GM18867 (cell line): ENCODE results near the gene HLA-DQB2.
"Not testable (repeated sequence)": the region's sequence is repeated elsewhere in the genome, so short reads cannot be mapped to it uniquely, and the experiment has no call there.

Experiments used
- ATAC-seq: cut with Tn5 transposase; IDR thresholded peaks from one replicate; pipeline ENCODE4 v1.9.1; 2021; ENCODE audit warnings: mild to moderate bottlenecking, moderate library complexity; ENCODE audit not compliant: unreplicated experiment

Gene HLA-DQB2

DNA sequence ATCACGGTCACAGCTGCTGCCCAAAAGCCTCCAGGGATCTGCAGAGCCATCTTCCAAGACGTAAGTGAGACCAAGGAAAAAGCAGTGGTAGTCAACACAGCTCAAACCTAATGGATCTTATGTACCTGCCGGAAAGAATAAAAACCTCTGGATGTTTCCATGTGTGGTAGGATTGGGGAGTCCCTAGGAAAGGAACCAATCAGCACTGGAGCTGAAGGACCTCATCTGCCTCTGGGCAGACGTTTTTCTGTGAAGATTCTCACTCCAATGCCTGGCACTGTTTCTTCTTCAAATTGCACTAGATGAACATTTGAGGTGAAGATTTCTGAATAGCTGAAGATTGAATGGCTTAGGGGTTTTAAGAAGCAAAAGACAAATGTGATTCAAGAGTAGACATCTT is at the start of gene HLA-DQB2:
HLA-DQB2 (minus strand) TSS at position 112 of the 400 bp plus-strand sequence; CDS start at position 50, 62 bp downstream.
- no peak for ATAC-seq

DNA sequence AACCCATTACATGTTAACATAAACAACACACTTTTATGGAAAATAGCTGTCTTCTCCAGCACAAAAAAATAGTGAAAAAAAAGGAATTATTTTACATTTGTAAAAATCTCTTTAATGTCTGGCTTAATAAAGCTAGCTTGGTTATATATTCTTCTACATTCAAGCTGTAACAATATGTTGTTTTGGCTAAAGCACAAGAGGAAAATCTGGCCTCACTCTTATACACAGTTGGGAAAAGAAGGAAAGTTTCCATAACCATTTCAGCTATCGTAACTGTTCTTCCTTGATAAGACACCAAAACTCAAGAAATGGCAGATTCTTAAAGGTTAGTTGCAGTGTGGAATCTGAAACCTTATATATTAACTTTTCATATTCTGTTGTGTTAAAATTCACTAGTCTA is 45.8 kb upstream of the HLA-DQB2 start:
- ATAC-seq, result no peak

DNA sequence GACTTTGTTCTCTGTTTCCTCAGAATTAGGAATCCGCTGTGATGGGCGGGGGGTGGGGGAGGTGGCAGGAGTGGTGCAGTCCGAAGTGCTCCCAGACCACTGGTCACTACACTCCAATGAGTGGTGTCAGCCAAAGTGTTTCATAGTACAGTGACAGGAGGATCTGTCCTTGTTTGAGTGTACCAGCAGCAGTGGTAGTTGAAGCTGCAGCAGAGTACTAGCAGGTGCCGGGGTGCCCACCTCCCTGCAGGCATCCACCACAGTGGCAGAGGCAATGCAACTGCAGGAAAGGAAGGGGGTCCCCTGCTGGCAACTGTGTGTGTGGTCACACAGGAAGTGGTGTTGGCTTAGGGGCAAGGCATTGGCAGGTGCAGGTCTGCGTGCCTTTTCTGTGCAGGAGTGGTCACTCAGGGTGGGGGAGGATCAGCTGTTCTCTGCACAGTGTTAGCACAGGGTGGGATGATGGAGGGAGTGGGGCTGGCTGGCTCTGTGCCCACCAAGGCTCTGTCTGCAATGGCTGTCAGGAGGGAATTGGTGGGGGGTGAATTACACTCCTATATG is 43.8 kb upstream of the HLA-DQB2 start:
- ATAC-seq, result no peak

DNA sequence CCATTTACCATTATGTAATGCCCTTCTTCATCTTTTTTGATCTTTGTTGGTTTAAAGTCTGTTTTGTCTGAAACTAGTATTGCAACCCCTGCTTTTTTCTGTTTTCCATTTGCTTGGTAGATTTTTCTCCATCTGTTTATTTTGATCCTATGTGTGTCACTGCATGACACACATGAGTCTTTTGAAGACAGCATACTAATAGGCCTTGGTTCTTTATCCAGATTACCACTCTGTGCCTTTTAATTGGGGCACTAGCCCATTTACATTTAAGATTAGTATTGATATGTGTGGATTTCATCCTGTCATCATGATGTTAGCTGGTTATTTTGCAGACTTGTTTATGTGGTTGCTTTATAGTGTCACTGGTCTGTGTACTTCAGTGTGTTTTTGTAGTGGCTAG is 42.1 kb upstream of the HLA-DQB2 start:
- not testable (repeated sequence) for ATAC-seq

DNA sequence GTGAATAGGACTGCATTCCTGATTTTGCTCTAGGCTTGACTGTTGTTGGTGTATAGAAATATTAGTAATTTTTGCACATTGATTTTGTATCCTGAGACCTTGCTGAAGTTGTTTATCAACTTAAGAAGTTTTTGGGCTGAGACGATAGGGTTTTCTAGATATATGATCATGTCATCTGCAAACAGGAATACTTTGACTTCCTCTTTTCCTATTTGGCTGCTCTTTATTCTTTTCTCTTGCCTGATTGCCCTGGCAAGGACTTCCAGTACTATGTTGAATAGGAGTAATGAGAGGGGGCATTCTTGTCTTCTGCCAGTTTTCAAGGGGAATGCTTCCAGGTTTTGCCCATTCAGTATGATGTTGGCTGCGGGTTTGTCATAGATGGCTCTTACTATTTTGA is 40.1 kb upstream of the HLA-DQB2 start:
- no peak for ATAC-seq

DNA sequence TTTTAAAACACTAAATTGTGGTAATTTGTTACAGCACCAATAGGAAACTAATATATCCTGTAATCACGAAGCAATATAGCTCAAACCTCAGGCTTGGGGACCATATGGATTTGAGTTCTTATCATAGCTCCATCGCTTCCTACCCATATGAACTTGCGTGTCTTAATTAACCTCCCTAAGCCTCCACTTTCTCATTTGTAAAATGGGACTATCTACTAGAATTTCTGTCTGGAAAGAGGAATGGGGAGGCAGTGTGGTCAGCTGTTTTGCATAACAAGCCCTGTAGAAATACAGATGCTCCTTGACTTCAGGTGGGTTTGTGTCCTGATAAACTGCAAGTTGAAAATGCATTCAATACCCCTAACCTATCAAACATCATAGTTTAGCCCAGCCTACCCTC is 36.4 kb upstream of the HLA-DQB2 start:
- ATAC-seq, result no peak

DNA sequence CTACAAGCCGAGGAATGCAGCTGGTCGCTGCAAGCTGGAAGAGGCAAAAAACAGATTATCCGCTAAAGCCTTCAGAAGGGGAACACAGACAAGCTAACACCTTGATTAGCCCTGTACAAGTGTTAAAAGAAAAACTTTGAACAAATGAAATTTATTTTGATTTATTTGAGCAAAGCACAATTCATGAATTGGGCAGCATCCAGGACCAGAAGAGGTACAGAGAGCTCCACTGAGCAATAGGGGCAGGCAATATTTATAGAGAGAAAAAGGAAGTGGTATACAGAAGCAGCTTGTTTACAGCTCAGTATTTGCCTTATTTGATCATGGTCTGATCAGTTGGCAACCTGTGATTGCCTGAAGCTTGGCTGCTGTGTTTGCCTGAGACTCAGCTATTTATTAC is 35.8 kb upstream of the HLA-DQB2 start:
- no peak for ATAC-seq

DNA sequence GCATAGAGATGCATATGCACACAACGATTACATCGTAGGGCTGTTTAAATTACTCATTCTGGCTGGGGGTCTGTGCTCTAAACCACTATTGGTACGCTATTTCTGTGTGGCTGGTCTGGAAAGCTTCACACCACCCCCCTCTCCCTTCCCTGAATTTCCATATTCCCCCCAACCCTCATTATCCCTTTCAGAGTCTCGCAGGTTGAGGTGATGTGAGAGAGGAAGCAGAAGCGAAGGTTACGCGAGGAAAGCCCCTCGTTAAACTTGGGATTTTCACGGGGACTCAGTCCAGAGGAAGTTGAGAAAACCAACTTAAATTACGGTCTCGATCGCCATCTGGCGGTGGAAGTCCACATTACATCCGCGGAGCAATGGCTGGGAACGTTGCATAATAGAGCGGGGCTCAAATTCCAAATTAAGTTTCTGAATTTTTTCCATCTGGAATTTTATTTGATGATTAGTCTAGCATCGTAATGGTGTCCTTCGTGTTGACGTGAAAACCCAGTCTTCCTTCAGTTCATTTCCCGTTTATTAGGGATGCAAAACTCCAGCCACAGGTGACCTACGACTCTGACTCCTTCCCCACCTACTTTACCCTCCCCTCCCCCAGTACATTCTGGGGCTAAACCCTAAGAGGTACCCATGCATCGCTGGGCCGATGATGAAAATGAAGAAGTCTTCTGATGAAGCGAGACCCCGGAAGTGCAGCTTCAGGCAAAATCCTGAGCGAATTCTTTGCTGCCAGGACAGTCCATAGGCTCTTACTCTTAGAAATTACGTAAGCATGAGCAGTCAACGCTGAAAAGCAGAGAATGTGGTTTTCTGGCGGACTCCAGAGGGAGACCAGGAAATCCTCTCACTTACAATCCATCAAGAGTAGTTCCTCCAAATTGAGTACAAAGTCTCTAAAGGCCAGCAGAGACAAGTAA is 33.8 kb upstream of the HLA-DQB2 start:
- ATAC-seq, result no peak

DNA sequence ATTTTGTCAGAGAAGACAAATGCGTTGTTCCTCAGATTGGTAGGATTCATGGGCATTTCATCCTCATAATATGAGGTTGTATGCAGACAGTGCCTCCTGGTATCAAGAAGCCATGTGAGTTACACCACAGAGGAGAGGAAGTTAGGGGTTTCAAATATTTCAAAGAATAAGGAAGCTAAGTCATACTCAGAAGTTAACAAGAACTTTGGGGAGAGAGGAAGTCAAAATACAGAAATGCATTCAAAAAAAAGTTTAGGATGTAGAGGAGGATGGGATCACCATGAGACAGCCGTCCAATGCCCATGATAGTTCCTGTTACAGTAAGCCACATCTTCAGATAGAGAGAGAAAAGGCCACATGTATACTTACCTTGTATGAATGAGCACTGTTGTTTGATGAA is 31.2 kb upstream of the HLA-DQB2 start:
- ATAC-seq, result no peak

DNA sequence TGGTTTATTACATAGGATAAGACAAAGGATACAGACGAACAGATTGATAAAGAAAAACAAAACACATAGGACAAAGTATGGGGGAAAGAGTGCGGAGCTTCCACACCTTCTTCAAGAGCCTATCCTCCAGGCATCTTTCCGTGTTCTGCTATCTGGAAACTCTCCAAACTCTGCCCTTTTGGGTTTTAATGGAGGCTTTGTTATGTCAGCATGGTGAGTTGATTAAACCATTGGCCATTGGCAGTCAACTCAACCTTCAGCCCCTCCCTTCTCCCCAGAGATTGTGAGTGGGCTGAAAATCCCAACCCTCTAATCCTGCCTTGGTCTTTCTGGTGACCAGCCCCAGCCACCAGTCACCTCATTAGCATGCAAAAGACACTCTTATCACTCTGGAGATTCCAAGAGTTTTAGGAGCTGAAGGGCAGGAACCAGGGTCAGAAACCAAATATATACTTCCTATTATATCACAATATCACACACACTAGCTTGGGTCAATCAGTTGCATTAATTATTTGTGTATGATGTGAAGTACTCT is 29.6 kb upstream of the HLA-DQB2 start:
- no peak for ATAC-seq

DNA sequence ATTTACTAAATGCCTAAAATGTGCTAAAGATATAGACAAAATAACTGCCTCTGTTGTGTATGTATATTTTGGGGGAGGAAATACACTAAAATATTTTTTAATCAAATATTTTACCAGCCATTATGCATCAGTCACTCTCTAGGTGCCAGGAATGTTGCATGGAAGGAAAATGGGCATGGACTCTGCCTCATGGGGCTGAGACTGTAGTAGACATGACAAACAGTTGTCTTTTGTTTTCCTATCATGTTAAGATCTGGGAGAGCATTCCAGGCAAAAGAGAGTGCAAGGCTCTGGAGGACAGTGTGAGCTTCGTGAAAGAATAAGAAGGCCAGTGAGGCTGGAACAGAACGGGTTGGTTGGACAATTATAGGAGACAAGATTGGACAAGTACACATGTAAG is 27.0 kb upstream of the HLA-DQB2 start:
- ATAC-seq, result no peak

DNA sequence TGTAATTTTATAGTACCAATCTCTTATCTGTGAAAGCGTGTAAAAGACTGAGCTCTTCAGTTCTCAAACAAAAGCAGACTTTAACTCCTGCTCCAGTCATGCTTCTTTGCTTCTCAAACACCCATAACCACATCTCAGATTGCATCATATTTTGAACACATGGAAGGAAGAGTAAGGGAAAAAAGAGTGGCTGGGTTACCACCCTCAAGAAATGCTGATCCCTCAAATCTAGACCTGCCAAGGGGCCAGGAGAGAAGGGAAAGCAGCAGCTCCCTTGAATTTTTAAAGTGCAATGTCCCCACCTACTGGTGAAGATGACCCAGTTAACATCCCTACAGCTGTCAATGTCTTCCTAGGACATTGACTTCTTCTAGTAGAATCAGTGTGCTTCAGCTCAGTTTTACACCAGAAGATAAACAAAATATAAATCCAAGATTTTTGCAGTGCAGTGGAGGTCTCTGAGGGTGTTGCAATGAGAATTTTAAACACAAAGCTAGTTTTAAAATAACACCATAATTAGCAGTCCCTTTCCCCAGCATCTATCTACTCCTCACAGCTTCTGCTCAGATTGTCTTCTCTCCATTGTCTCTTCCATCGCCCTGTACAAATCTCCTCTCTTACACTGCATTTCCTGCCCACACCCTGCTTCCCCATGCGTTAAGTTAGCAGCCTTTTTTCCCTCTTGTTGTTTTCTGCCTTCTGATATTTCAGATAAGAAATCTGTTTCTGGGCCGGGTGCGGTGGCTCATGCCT is 22.6 kb upstream of the HLA-DQB2 start:
- ATAC-seq, result no peak

DNA sequence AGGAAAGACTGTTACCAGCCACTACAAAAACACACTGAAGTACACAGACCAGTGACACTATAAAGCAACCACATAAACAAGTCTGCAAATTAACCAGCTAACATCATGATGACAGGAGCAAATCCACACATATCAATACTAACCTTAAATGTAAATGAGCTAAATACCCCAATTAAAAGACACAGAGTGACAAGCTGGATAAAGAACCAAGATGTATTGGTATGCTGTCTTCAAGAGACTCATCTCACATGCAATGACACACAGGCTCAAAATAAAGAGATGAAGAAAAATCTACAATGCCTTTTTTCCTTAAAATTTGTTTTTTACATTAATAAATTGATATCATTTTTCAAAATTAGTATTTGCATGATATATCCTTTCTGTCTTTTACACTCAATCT is 19.6 kb upstream of the HLA-DQB2 start:
- not testable (repeated sequence) for ATAC-seq

DNA sequence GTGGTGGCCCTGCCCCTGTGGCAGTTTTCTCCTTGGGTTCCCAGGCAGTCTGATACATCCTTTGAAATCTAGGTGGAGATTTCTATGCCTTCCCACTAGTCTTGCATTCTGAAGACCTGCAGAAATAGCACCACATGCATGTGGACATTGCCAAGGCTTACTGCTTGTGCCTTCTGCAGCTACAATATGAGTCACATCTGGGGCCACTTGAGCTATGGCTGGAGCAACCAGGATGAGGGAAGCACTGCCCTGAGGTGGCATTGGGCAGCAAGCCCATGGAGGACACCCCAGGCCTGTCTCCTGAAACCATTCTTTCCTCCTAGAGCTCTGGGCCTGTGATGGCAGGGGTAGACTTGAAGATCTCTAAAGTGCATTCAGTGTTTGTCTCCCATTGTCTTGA is 15.7 kb upstream of the HLA-DQB2 start:
- ATAC-seq, result no peak

DNA sequence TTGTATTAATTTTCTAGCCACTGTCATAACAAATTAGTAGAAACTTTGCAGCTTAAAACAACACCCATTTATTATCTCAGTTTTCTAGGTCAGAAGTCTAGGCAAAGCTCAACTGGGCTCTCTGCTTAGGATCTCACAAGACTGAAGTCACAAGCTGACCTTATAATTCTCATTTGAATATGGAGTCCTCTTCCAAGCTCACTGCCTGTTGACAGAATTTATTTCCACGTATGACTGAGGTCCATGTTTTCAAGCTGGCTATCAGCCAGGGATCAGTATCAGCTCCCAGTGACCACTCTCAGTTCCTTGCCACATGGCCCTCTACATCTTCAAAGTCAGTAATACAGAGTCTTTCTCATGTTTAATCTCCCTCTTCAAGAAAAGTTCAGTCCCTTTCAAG is 11.7 kb upstream of the HLA-DQB2 start:
- ATAC-seq, result no peak

DNA sequence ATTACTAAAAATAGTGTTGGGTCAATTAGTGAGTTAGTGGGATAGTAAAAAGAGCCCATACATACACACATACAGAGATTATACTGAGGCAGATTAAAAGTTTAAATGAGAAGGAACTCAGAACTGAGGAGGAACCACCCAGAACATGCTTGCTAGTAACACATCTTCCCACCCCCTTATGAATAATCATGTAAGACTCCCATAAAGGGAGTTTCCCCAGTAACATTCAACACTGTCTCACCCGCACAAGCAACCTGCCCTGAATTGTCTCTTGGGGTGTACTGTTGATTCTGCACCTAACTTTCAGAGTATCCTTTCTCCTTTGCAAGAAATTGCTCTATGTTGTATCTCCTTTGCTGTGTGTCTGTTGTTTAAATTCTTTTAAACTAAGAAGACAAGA is 11.1 kb upstream of the HLA-DQB2 start:
- no peak for ATAC-seq

DNA sequence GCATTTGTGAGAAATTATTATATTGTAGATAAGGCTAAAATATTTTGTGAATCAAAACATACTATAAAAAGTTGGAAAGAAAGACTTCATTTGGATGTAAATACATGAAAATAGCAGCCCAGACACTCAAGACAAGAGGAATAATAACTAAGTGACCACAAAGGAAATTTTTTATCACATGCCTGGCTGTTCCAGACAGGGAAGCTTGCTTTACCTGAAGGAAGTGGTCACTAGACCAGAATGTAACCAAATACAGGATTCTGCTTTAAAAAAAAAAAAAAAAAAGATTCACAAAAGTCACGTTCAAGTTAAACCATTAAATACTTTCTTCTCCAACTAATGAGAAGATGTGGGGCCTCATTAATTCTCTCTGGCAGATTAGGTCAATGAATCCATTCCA is 9.3 kb upstream of the HLA-DQB2 start:
- no peak for ATAC-seq

DNA sequence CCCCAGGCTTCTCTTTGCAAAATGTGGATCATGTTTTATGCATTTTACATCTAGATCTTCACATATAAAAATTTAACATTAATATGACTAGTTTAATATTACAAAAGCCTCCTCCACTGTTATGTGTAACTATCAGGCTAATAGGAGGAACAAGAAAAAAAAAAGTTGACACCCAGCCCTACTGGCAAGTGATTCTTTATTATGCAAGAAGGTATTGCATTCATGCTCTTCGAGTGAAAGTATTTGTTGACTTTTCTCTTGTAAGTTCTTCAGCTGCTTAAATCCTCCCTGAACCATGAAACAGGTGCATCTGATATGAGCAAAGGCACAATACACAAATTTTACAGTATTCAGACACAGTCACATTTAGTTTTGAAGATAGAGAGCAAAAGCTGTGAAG is 716 bp upstream of the HLA-DQB2 start:
- ATAC-seq, result no peak

DNA sequence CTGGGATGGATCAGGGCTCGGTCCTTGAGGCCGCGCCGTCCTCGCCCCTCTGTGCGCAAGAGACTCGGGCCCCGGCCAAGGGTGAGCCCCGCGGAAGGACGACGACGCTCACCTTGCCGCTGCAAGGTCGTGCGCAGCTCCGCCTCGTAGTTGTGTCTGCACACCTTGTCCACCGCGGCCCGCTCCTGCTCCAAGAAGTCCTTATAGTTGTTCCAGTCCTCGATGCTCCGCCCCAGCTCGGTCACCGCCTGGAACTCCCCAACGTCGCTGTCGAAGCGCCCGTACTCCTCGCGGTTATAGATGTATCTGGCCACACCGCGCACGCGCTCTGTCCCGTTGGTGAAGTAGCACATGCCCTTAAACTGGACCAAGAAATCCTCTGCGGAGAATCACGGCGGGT is 1.8 kb downstream of the HLA-DQB2 start:
- ATAC-seq, result no peak

DNA sequence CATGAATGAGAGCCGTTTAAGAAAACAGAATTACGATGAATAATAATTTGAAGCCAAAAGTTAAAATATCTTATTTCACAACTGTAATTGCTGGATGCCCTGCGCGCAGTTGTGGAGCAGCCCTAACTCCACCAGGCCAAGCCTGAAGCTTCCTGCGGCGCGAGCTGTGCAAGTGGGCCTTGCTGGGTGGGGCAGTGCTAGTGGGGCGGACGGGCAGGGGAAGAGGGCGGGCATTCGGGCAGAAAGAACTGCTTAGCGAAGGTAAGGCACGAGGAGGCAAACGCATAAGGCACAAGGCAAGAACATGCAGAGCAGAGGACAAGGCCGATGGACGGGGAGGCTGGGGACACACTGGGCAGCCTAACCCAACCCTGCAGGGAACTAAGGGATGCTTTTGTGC is 2.3 kb downstream of the HLA-DQB2 start:
- no peak for ATAC-seq

DNA sequence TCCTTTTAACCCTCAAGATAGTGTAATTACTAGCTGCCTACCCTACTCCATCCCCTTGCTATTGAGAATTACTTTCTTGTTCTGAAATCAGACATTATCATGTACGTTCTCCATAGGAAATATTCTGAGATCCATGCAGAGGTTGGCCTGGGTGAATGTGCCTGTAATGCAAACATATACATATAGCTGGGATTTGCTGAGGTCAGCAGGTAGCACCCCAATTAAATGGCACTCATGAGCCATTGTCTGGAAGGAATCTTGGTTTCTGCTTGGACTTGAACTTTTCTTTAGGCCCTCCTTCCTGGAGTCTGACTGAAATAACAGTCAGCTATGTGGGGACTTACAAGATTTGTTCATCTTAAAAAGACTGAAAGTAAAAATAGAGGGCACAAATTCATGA is 3.7 kb downstream of the HLA-DQB2 start:
- ATAC-seq, result no peak

DNA sequence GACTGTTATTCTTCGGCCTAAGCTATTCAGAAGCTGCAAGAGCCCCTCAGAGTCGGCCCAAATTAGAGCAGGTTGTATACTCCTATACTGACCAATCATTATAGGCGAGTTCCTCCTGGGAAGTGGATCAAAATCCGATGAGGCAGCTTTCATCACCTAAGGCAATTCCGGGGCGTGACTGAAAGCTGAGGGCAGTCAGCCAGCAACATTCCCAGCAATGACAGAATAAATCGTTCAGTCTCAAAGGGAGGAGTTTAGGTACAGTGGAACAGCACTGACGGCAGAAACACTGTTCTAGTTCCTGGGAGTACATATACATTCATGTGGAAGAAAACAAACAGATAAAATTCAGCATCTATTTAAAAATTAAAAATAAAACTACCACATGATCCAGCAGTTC is 10.8 kb downstream of the HLA-DQB2 start:
- no peak for ATAC-seq
